ENCODE measurements around the gene BRF1.
"Not testable (repeated sequence)": the region's sequence is repeated elsewhere in the genome, so short reads cannot be mapped to it uniquely, and the experiment has no call there.

The BRF1 gene

DNA sequence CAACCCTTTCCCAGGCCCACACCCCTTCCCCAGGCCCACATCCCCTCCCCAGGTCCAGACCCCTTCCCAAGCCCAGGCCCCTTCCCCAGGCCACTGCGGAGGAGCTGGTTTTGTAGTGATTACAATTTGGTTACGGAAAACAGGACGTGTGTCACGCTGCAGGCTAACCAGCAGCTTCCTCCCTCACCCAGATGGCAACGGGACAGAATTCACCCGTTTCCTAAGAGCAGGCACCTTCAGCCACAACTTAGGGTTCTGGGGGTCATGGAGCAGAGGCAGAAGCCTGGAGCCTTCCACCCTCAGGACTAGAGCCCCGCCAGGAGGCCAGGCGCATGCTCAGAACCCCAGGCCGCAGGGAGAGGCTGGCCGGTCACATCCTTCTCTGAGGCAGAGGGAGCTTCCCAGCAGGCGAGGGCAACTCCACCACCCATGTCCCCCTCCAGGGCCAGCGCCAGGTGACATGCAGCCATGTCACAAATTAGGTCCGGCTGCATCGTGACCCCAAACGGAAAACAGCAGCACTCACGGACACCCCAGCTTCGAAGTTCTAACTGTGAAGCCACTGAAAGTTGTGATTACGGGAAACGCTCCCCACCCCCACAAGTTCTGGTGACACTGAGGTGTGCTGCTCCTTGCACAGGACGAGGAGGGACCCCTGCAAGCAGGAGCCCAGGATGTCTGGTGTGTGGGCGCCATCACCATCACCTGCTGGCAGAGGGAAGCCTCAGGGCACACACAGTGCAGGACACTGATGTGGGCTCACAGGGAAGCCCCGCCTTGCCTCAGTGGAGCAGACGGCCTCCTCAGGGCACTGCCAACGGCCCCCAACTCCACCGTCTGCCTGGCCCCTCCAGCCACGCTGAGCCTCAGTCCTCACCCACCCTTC is 7.7 kb downstream of the BRF1 start:
- no peak for DNase-seq (ENCODE audit: low spot score)

- DNase-seq (ENCODE audit: low spot score) = no peak
Measured at GRCh38 chr14:105290621-105291346, 10.0 kb downstream of the BRF1 start.

- not testable (repeated sequence) for DNase-seq (ENCODE audit: low spot score)
Measured at GRCh38 chr14:105288936-105289335, 11.9 kb downstream of the BRF1 start.

GRCh38 chr14:105287249-105288102 is 13.3 kb downstream of the BRF1 start:
- DNase-seq (ENCODE audit: low spot score) = peak; percentile 14

GRCh38 chr14:105286759-105287144 is 14.0 kb downstream of the BRF1 start:
- DNase-seq (ENCODE audit: low spot score) = no peak

DNA sequence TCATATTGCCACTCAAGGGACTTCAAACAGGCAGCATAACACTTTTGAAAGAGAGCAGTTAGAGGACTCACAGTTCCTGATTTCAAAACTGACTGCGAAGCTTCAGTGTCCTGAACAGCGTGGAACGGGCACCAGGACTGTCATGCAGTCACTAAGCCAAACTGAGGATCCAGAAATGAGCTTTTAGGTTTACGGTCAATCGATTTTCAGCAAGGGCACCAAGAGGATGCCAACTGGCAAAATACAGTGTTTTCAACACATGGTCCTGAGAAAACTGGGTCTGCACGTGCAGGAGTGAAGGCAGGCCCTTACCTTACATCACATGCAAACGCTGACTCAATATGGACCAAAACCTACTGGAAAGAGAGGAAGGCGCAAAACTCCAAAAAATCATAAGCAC is 15.6 kb downstream of the BRF1 start:
- DNase-seq (ENCODE audit: low spot score) = no peak

DNA sequence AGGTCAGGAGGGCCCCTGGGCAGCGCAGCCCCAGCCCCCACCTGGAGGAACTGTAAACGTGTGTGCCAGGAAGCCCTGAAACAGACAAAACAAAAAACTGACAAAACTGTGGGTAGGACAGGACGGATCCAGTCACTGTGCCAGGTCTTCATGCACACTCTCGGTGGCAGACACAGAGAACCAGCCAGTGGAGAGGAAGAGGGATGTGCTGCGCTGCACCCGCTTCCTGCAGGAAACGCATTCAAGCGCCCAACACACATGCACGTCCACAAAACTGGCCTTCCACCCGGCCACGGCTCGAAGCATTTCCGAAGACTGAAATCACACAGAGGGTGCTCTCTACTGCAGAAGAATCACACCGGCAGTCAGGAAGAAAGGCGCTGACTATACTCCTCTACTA is 16.9 kb downstream of the BRF1 start:
- DNase-seq (ENCODE audit: low spot score) = no peak

- DNase-seq (ENCODE audit: low spot score) = no peak
Measured at GRCh38 chr14:105283028-105283427, 17.8 kb downstream of the BRF1 start.

GRCh38 chr14:105282098-105282725 is 18.6 kb downstream of the BRF1 start:
- no peak for DNase-seq (ENCODE audit: low spot score)

- DNase-seq (ENCODE audit: low spot score) = peak; percentile 8
Measured at GRCh38 chr14:105281371-105282097, 19.3 kb downstream of the BRF1 start.

GRCh38 chr14:105280525-105280924 is 20.3 kb downstream of the BRF1 start:
- no peak for DNase-seq (ENCODE audit: low spot score)

GRCh38 chr14:105279642-105280361 is 21.0 kb downstream of the BRF1 start:
- no peak for DNase-seq (ENCODE audit: low spot score)

DNA sequence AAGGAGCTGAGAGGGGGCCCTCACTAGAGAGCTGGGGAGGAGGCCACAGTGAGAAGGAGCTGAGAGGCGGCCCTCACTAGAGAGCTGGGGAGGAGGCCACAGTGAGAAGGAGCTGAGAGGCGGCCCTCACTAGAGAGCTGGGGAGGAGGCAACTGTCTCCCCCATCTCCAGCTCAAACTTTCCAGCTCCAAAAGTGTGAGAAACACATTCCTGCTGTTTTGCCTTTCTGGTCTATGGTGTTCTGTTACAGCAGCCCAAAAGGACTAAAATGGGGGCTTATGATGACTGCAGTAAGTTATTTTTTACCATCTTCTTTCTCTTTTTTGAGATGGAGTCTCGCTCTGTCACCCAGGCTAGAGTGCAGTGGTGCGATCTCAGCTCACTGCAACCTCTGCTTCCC is 23.4 kb downstream of the BRF1 start:
- DNase-seq (ENCODE audit: low spot score) = not testable (repeated sequence)

- DNase-seq (ENCODE audit: low spot score) = no peak
Measured at GRCh38 chr14:105275267-105275946, 25.4 kb downstream of the BRF1 start.

- no peak for DNase-seq (ENCODE audit: low spot score)
Measured at GRCh38 chr14:105274637-105275036, 26.2 kb downstream of the BRF1 start.

DNA sequence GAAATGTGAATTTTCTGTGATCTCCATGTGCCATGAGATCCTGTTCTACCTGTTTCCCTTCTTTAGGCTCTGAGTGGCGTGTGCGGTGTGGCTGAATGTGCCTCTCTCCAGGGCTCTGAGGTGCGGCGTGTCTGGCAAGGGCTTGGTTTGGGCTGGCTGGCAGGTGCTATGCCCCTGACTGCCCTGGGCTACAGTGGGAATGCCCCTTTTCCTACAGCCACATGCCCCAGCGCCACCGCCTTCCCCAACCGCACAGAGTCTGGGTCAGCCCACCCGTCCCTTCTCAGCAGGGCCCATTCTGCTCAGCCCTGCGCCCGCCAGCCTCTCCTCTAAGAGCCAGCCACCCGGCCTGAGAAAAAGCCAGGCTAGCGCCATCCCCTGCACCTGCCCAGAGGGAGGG is 27.7 kb downstream of the BRF1 start:
- DNase-seq (ENCODE audit: low spot score) = no peak

GRCh38 chr14:105272623-105273022 is 28.2 kb downstream of the BRF1 start:
- no peak for DNase-seq (ENCODE audit: low spot score)

DNA sequence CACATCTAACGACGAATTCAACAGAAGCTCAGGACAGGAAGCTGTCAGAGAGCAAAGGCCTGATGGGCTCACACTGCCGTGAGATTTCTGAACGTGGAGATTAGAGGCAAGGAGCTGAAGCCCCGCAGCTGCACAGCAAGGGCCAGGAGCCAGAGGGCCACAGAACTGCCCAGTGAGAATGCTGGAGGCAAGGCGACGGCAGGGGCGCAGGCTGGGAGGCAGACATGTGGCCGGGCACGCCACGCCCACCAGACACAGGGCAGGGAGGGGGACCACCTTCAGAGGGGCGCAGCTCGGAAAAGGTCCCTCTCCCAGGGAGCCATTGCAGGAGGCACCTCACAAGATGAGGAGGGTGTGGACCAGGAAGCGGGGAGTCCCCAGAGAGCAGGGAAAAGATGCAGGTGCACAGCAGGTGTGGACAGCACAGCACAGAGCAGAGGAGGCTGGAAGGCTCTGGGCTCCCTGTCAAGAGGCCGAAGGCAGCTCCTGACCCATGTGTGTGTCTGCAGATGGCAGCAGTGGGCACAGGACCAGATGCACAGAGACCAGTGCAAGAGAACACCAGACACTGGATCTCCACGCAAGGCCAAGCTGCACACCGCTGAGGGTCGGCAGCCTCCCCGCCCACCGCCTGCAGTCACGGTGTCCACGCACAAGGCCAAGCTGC is 29.4 kb downstream of the BRF1 start:
- no peak for DNase-seq (ENCODE audit: low spot score)

DNA sequence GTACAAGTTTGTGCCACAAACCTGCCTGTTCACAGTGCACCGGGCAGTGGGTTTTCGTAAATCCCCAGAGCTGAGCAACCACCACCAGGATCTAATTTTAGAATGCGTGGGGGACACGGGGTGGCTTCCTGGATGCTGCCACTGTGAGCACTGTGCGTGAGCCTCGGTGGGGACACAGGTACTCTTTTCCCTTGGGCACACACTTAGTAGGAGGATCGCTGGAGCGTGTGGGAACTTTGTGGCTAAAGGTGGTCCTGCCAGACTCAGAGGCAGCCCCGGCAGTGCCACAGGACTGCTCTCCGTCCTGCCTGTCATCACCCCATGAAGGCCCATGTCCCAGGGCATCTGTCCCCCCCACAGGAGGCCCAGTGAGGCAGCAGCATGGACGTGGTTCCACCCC is 31.4 kb downstream of the BRF1 start:
- no peak for DNase-seq (ENCODE audit: low spot score)

Measured in SK-N-DZ (cell line).